Immature natural killer cell (primary cell): ENCODE data around the gene BMERB1. TPM values are rescaled to one million over a fixed set of nuclear protein-coding genes. Genes with fewer than 3 reads are reported as not detected.

Experiments used
- DNase-seq, 3 donors: peaks; one replicate each; pipeline ENCODE4 v3.0.0; 2022; ENCODE audit warnings: mixed read lengths in 1 of 3
- H3K27ac Mint-ChIP-seq, 6 donors: one replicate each; pipeline ENCODE4 v1.8.0; 2020; ENCODE audit warnings: mixed read lengths in 6 of 6, mild to moderate bottlenecking in 5 of 6, inconsistent platforms in 4 of 6, moderate library complexity in 3 of 6
- H3K27me3 Mint-ChIP-seq, 3 donors: one replicate each; pipeline ENCODE4 v1.8.0; 2020 to 2021; ENCODE audit warnings: low read depth in 3 of 3, mild to moderate bottlenecking in 3 of 3, mixed read lengths in 3 of 3, moderate library complexity in 3 of 3, inconsistent platforms in 1 of 3
- H3K36me3 Mint-ChIP-seq, 3 donors: one replicate each; pipeline ENCODE4 v1.8.0; 2020; ENCODE audit warnings: mixed read lengths in 3 of 3, inconsistent platforms in 2 of 3, mild to moderate bottlenecking in 2 of 3
- H3K4me1 Mint-ChIP-seq, 2 donors: one replicate each; pipeline ENCODE4 v1.8.0; 2020; ENCODE audit warnings: inconsistent platforms in 2 of 2, mild to moderate bottlenecking in 2 of 2, mixed read lengths in 2 of 2, moderate library complexity in 1 of 2
- H3K4me3 Mint-ChIP-seq, 5 donors: one replicate each; pipeline ENCODE4 v1.8.0; 2020; ENCODE audit warnings: mild to moderate bottlenecking in 5 of 5, mixed read lengths in 5 of 5, inconsistent platforms in 3 of 5, moderate library complexity in 3 of 5
- H3K9me3 Mint-ChIP-seq, 6 donors: one replicate each; pipeline ENCODE4 v1.8.0; 2020; ENCODE audit warnings: mild to moderate bottlenecking in 6 of 6, mixed read lengths in 6 of 6, inconsistent platforms in 4 of 6, moderate library complexity in 3 of 6
- polyA plus RNA-seq, 3 donors: library from polyadenylated mRNA; unstranded; fragments of 300-500 nt; fragmentation: Illumina TruSeq; gene quantifications; one replicate each; pipeline ENCODE4 v1.2.3, GENCODE V29; 2021

Gene BMERB1
- polyA plus RNA-seq, 3 donors from 2014 or later, result 1.9 to 4.4 (median 3.0) TPM

DNA sequence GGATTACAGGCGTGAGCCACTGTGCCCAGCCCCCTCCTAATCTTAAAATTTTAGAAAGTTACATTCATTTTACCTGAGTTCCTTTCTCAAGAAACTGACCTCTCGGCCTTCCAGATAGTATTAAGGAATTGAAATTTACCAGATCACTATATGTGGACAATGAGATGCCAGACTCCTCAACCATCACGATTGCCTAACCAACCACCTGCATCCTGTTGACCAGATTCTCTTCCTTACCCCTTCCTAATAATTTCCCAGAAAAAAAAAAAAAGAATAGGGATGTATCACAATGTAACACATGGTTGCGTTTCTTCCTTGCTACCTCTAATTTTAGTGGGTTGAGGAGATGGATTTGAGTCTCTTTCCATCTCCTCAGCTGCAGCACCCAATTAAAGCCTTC lies 72.1 kb downstream of the BMERB1 start:
- no peaks in the 10 kb centered on the region for H3K9me3 Mint-ChIP-seq
- DNase-seq, result no peak
- no peak overlapping the region for H3K27ac Mint-ChIP-seq
- no peaks in the 10 kb centered on the region for H3K36me3 Mint-ChIP-seq
- peaks cover 13 to 26% of the 10 kb centered on the region in 2 donors for H3K4me1 Mint-ChIP-seq
- no peak overlapping the region for H3K4me3 Mint-ChIP-seq
- peaks cover 2 to 9% (median 4%) of the 10 kb centered on the region in 3 donors for H3K27me3 Mint-ChIP-seq

- Mint-ChIP-seq H3K9me3 (no peaks in the 10 kb centered on the region), H3K27me3 (peaks cover 4 to 9% (median 4%) of the 10 kb centered on the region in 3 donors), H3K4me3 (no peak overlapping the region), H3K4me1 (peaks cover 13 to 26% of the 10 kb centered on the region in 2 donors), H3K27ac (peak overlapping the region in 1 of 6 donors; percentile 27), H3K36me3 (no peaks in the 10 kb centered on the region)
- no peak for DNase-seq
These were observed 73.0 kb downstream of the BMERB1 start for GRCh38 chr16:15507301-15507958.

DNA sequence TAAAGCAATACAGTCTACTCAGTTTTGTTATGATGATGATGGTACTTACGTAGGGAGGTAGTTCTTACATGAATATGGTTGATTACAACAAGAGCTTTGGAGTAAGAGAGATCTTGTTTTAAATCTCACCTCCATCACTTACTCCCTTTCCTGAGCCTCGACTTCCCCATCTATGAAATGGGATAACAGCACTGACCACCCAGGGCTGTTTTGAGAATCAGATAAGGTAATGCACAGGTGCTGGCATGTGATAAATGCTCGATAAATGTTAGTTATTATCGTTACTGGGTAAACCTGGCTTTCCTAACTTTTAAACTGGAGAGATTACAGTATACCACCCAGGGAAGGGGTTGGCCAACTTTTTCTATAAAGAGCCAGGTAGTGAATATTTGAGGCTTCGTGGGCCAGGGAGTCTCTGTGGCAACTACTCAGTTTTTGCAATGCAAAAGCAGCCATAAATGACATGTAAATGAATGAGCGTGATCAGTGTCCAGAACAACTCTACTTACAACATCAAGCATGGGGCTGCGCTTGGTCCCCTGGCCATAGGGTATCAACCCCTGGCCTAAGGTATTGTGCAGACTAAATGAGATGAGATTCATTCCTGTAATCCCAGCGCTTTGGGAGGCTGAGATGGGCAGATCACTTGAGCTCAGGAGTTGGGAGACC lies 73.7 kb downstream of the BMERB1 start:
- Mint-ChIP-seq H3K27ac (no peak overlapping the region), H3K9me3 (peaks cover 0 to 1% (median 0%) of the 10 kb centered on the region in 6 donors), H3K4me1 (peaks cover 13 to 26% of the 10 kb centered on the region in 2 donors), H3K4me3 (no peak overlapping the region), H3K27me3 (peaks cover 4 to 9% (median 4%) of the 10 kb centered on the region in 3 donors), H3K36me3 (no peaks in the 10 kb centered on the region)
- no peak for DNase-seq

DNA sequence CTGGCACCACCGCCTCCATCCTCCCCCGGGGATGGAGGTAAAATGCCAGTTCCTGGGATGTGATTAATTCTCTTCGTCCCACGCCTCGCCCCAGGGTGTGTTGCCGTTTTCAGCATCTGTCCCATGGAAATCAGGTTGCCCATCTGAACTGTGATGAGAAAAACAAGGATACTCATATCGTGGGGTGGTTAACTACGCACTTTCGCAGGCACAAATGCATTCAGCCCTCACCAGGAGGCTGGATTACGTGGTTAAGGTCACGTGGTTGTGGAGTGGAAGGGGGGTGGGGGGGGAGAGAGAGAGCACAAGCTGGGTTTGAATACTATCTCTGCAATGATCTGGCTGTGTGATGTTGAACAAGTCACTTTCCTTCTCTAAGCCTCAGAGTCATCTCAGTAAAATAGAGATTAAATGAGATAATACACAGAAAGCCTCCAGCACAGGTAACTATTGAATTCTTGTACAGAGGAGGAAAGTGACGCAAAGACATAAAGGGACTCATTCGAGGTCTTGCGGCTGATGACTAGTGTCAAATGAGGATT lies 74.7 kb downstream of the BMERB1 start:
- Mint-ChIP-seq H3K27ac (peak overlapping the region in 3 of 6 donors; percentile 24 to 51 (median 40)), H3K36me3 (no peaks in the 10 kb centered on the region), H3K9me3 (peaks cover 0 to 1% (median 0%) of the 10 kb centered on the region in 6 donors), H3K4me1 (peaks cover 13 to 26% of the 10 kb centered on the region in 2 donors), H3K27me3 (peaks cover 4 to 9% (median 4%) of the 10 kb centered on the region in 3 donors), H3K4me3 (peak overlapping the region in 1 of 5 donors; percentile 4)
- peak in 1 of 3 donors; percentile 21 for DNase-seq

GRCh38 chr16:15509593-15510535 lies 75.5 kb downstream of the BMERB1 start:
- Mint-ChIP-seq H3K27ac (peak overlapping the region in 4 of 6 donors; percentile 35 to 67 (median 44)), H3K9me3 (peaks cover 0 to 1% (median 0%) of the 10 kb centered on the region in 6 donors), H3K27me3 (peaks cover 4 to 9% (median 4%) of the 10 kb centered on the region in 3 donors), H3K4me3 (peak overlapping the region in 1 of 5 donors; percentile 26), H3K36me3 (no peaks in the 10 kb centered on the region), H3K4me1 (peaks cover 13 to 26% of the 10 kb centered on the region in 2 donors)
- DNase-seq, result peak in 1 of 3 donors; percentile 13

DNA sequence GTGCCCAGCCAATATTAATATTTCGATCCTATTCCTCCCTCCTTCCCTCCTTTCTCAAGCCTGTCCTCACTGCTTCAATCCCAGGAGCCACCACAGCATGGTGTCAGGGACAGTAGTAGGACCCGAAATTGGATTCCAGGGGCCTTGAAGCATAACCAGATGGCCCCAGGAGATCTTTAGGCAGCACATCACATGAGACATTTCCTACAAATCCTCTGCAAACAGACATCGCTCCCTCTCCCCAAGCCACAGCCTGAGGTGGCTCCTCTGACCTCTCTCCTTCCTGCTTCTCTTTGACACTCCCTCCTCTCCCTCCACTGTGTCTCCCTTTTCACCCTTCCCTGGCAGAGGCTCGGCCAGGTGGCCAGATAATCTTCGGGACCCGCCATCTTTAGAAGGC lies 76.6 kb downstream of the BMERB1 start:
- Mint-ChIP-seq H3K27ac (peak overlapping the region in 1 of 6 donors; percentile 66), H3K27me3 (peaks cover 2 to 9% (median 4%) of the 10 kb centered on the region in 3 donors), H3K4me3 (no peak overlapping the region)

DNA sequence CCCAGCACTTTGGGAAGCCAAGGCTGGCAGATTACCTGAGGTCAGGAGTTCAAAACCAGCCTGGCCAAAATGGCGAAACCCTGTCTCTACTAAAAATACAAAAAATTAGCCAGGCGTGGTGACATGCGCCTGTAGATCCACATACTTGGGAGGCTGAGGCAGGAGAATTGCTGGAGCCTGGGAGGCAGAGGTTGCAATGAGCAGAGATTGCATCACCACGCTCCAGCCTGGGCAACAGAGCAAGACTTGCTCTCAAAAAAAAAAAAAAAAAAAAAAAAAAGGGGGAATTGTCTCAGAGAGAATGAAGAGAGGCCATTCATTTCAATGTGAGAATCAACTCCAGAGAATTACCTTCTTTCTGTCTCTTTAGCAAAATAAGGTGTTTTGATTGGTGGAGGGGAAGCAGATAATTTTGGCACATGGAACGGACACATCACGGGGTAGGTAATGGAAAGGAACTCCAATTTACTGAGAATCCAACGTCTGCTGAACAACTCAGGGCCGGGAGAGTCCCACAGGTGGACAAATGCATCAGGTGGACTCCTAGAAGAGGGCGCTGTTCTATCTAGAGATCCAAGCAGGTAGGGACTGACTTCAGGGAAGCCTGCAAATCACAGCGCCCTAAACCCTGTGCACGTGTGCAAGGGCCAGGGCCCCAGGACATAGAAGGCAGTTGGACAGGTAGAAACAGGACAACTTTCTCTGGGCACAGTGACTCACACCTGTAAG lies 77.5 kb downstream of the BMERB1 start:
- Mint-ChIP-seq H3K4me1 (peaks cover 13 to 26% of the 10 kb centered on the region in 2 donors), H3K36me3 (no peaks in the 10 kb centered on the region), H3K27me3 (peaks cover 2 to 4% (median 2%) of the 10 kb centered on the region in 3 donors), H3K27ac (no peak overlapping the region), H3K4me3 (no peak overlapping the region), H3K9me3 (peaks cover 0 to 1% (median 0%) of the 10 kb centered on the region in 6 donors)
- DNase-seq, result no peak

More for the DNA sequence above, 76.6 kb downstream of the BMERB1 start:
- no peaks in the 10 kb centered on the region for H3K36me3 Mint-ChIP-seq
- DNase-seq, result no peak
- H3K4me1 Mint-ChIP-seq, result peaks cover 13 to 26% of the 10 kb centered on the region in 2 donors
- H3K9me3 Mint-ChIP-seq, result peaks cover 0 to 1% (median 0%) of the 10 kb centered on the region in 6 donors

- Mint-ChIP-seq H3K36me3 (no peaks in the 10 kb centered on the region), H3K4me3 (no peak overlapping the region), H3K27me3 (peaks cover 0 to 2% (median 2%) of the 10 kb centered on the region in 3 donors), H3K4me1 (peaks cover 13 to 24% of the 10 kb centered on the region in 2 donors), H3K27ac (no peak overlapping the region), H3K9me3 (peaks cover 0 to 1% (median 0%) of the 10 kb centered on the region in 6 donors)
- DNase-seq, result no peak
These were observed 78.8 kb downstream of the BMERB1 start for GRCh38 chr16:15513156-15513555.

DNA sequence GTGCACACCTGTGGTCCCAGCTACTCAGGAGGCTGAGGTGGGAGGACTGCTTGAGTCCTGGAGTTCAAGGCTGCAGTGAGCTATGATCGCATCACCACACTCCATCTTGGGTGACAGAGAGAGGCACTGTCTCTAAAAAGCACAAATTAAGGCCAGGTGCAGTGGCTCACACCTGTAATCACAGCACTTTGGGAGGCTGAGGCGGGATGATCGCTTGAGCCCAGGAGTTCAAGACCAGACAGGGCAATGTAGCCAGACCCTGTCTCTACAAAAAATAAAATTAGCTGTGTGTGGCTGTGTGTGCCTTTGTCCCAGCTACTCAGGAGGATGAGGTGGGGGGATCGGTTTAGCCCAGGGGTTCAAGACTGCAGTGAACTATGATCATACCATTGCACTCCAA lies 81.6 kb downstream of the BMERB1 start:
- Mint-ChIP-seq H3K4me1 (peaks cover 5 to 9% of the 10 kb centered on the region in 2 donors), H3K36me3 (no peaks in the 10 kb centered on the region), H3K27ac (no peak overlapping the region)

DNA sequence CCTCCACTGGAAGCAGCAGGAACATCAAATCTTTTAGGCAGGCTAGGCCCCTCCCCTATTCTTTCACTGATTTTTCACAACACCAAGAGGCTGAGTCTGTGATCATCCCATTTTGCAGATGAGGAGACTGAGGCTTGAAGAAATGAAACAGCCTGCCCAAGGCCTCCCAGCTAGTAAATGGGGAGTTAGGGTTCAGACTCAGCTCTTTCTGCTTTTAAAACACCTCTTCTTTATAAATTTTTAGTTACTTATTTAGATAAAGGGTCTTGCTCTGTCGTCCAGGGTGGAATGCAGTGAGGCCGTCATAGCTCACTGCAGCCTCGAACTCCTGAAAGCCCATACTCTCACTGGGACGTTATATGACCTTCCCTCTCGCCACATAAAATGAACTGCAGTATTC lies 82.2 kb downstream of the BMERB1 start:
- H3K27ac Mint-ChIP-seq, result no peak overlapping the region
- H3K9me3 Mint-ChIP-seq, result peaks cover 0 to 1% (median 0%) of the 10 kb centered on the region in 6 donors
- peaks cover 0 to 2% (median 0%) of the 10 kb centered on the region in 3 donors for H3K27me3 Mint-ChIP-seq
- no peak for DNase-seq
- no peaks in the 10 kb centered on the region for H3K36me3 Mint-ChIP-seq
- H3K4me1 Mint-ChIP-seq, result peaks cover 11 to 13% of the 10 kb centered on the region in 2 donors
- no peak overlapping the region for H3K4me3 Mint-ChIP-seq

More for the DNA sequence above, 81.6 kb downstream of the BMERB1 start:
- Mint-ChIP-seq H3K4me3 (no peak overlapping the region), H3K27me3 (peaks cover 0 to 3% (median 0%) of the 10 kb centered on the region in 3 donors), H3K9me3 (peaks cover 0 to 1% (median 0%) of the 10 kb centered on the region in 6 donors)
- DNase-seq, result no peak

DNA sequence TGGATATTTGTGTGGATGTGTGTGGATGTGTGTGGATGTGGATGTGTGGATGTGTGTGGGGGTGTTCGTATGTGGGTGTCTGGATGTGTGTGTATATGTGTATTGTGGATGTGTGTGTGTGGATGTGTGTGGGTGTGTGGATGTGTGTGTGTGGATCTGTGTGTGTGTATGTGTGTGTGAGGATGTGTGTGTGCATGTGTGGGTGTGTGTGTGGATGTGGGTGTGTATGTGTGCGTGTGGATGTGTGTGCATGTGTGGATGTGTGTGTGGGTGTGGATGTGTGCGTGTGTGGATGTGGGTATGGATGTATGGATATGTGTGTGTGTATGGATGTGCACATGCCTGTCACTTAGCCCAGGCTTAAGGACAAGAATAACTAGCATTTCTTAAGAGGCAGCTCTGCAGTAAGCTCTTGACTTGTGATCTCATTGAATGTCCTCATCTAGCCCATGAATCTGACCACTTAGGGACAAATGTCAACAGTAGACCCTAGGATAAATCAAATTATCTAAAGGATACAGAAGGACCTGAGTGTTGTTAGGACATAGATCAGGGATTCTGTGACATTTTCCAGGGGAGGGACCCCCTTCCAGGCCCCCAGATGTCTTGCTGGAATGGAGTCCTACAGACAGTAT lies 83.5 kb downstream of the BMERB1 start:
- Mint-ChIP-seq H3K27me3 (peaks cover 0 to 2% (median 0%) of the 10 kb centered on the region in 3 donors), H3K36me3 (no peaks in the 10 kb centered on the region), H3K4me3 (no peak overlapping the region), H3K9me3 (no peaks in the 10 kb centered on the region), H3K27ac (peak overlapping the region in 2 of 6 donors; percentile 9 to 19), H3K4me1 (peaks cover 24 to 26% of the 10 kb centered on the region in 2 donors)
- no peak for DNase-seq
